OCI-LY7 (cell line): ENCODE data around the gene TEX44. TPM values are rescaled to one million over a fixed set of nuclear protein-coding genes. Genes with fewer than 3 reads are reported as not detected.

Experiments used
- BruUV-seq: library from RNA; stranded (reverse); fragments of 400-500 nt; replicated peaks from 2 replicates; lab custom pipeline; 2021; lab: Mats Ljungman, UMichigan
- CTCF ChIA-PET: fragments of 300-600 bp; sonication (Branson Sonifier 250); formaldehyde crosslinking; loops from one replicate; lab custom pipeline; 2022; ENCODE audit warnings: antibody characterized with exemption; ENCODE audit not compliant: unreplicated experiment; lab: Charles Lee
- POLR2A ChIA-PET: fragments of 300-600 bp; sonication (Branson Sonifier 250); formaldehyde crosslinking; loops from one replicate; lab custom pipeline; 2022; ENCODE audit warnings: antibody characterized with exemption; lab: Charles Lee
- DNase-seq: peaks from one replicate; pipeline ENCODE4 v3.0.0-alpha.2; 2015; ENCODE audit warnings: low spot score
- H2AFZ ChIP-seq: fragments of 200-600 bp; sonication (generic), shearing (Covaris generic); 2 replicates; pipeline ENCODE4 v1.6.1; 2014; ENCODE audit warnings: mild to moderate bottlenecking, antibody characterized with exemption, low read length, moderate library complexity
- H3K27ac ChIP-seq: fragments of 200-600 bp; sonication (generic); 2 replicates; pipeline ENCODE4 v1.5.1; 2014; ENCODE audit warnings: mixed run types, low read depth, mild to moderate bottlenecking, moderate library complexity, low read length, inconsistent platforms; ENCODE audit not compliant: poor library complexity, severe bottlenecking
- H3K36me3 ChIP-seq: fragments of 200-600 bp; sonication (generic); 2 replicates; pipeline ENCODE4 v1.6.1; 2014; ENCODE audit warnings: mild to moderate bottlenecking, antibody characterized with exemption, low read length, moderate library complexity, mixed read lengths; ENCODE audit not compliant: insufficient read depth
- H3K4me1 ChIP-seq: fragments of 200-600 bp; sonication (generic); 2 replicates; pipeline ENCODE4 v1.5.1; 2014; ENCODE audit warnings: mild to moderate bottlenecking, low read length; ENCODE audit not compliant: insufficient read depth, poor library complexity, severe bottlenecking
- H3K4me2 ChIP-seq: fragments of 200-600 bp; sonication (generic); 2 replicates; pipeline ENCODE4 v1.6.1; 2014; ENCODE audit warnings: mild to moderate bottlenecking, low read length
- H3K4me3 ChIP-seq: fragments of 200-600 bp; sonication (generic); 2 replicates; pipeline ENCODE4 v1.5.1; 2014; ENCODE audit warnings: mild to moderate bottlenecking, low read depth, low read length; ENCODE audit not compliant: poor library complexity, severe bottlenecking
- H3K79me2 ChIP-seq: fragments of 200-600 bp; sonication (generic); 2 replicates; pipeline ENCODE4 v1.6.1; 2016; ENCODE audit warnings: low read depth, mild to moderate bottlenecking, low read length, moderate library complexity, mixed read lengths; ENCODE audit not compliant: insufficient read depth
- H3K9me2 ChIP-seq: fragments of 200-600 bp; sonication (generic); 2 replicates; pipeline ENCODE4 v1.6.1; 2016; ENCODE audit warnings: mild to moderate bottlenecking, low read length, mixed read lengths; ENCODE audit not compliant: insufficient read depth
- H3K9me3 ChIP-seq: fragments of 200-600 bp; sonication (generic); 2 replicates; pipeline ENCODE4 v1.6.1; 2014; ENCODE audit warnings: mild to moderate bottlenecking, mixed run types, low read length, mixed read lengths
- H4K20me1 ChIP-seq: fragments of 200-600 bp; sonication (generic); 2 replicates; pipeline ENCODE4 v1.6.1; 2014; ENCODE audit warnings: mild to moderate bottlenecking, antibody characterized with exemption, low read length, moderate library complexity, mixed read lengths; ENCODE audit not compliant: insufficient read depth
- EZH2phosphoT487 ChIP-seq: fragments of 200-600 bp; sonication (generic); IDR thresholded peaks from 2 replicates; pipeline ENCODE4 v1.6.1; 2018; ENCODE audit warnings: low read depth, borderline replicate concordance, mild to moderate bottlenecking, mixed run types, antibody characterized with exemption, low read length, moderate library complexity, mixed read lengths
- intact Hi-C: fragments of 100-400 bp; cut with micrococcal nuclease; formaldehyde crosslinking; loops from one replicate; pipeline ENCODE4 v1.10.0; 2022; ENCODE audit not compliant: unreplicated experiment
- total RNA-seq, 2 experiments: library from RNA; depleted of rRNA in 1 of 2; stranded (reverse); fragments of >200 nt in 1 of 2; shearing (Covaris generic) in 1 of 2; gene quantifications; 2 replicates each; pipeline ENCODE4 v1.2.3, GENCODE V29; 2014 to 2022
- TF ChIP-seq, protein P1 (sequence below): fragments of 200-600 bp; sonication (generic); conservative IDR thresholded peaks from 2 replicates; pipeline ENCODE4 v1.5.1; 2014; ENCODE audit warnings: mild to moderate bottlenecking, antibody characterized with exemption, low read length, moderate library complexity, mixed read lengths

TEX44 gene
- total RNA-seq, 2 experiments from 2014 or later = not detected

DNA sequence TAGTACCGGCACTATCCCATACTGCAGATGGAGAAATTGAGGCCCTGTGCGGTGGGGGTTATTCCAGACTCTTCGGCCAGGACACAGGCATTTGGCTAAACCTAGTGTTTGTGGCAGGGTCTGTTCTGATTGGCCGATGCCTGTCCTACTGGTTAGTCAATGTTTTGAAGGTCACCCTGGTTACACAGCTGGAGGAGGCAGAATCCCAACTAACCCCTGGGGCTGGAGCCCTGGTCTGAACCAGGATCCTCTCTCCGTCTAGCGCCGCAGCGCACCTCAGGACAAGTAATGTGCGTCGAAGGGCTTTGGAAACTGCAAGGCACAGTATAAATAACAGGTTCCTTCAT lies 19.4 kb downstream of the TEX44 start:
- no TSS peak for BruUV-seq
- peak overlapping the region; percentile 99 for H3K27ac ChIP-seq
- H3K9me2 ChIP-seq = no peaks in the 10 kb centered on the region
- H3K9me3 ChIP-seq = no peaks in the 10 kb centered on the region
- intact Hi-C loops = loop anchor here (1.0 to 5.0 kb wide), 4 partner anchors 36 to 290 kb away; no protein-coding TSS in a partner anchor
- no peaks in the 10 kb centered on the region for H3K36me3 ChIP-seq
- peak overlapping the region; percentile 44; the same call in 1 of the 2 replicates for H2AFZ ChIP-seq
- peaks cover 73% of the 10 kb centered on the region for H3K4me1 ChIP-seq
- H3K4me3 ChIP-seq = no peak overlapping the region
- no peak for TF ChIP-seq EZH2phosphoT487
- no peaks in the 10 kb centered on the region for H3K79me2 ChIP-seq
- H4K20me1 ChIP-seq = no peaks in the 10 kb centered on the region
- ChIA-PET POLR2A (interaction anchor here (0.7 to 5.9 kb wide), 8 partner anchors 11 to 173 kb away, joined by 3 to 201 read pairs (median 6); partner anchors contain the start of gene PTMA), CTCF (interaction anchor here (0.6 to 8.5 kb wide), 7 partner anchors 10 to 317 kb away, joined by 3 to 136 read pairs (median 3); no protein-coding TSS in a partner anchor)
- DNase-seq = no peak
- H3K4me2 ChIP-seq = peak overlapping the region; percentile 94

DNA sequence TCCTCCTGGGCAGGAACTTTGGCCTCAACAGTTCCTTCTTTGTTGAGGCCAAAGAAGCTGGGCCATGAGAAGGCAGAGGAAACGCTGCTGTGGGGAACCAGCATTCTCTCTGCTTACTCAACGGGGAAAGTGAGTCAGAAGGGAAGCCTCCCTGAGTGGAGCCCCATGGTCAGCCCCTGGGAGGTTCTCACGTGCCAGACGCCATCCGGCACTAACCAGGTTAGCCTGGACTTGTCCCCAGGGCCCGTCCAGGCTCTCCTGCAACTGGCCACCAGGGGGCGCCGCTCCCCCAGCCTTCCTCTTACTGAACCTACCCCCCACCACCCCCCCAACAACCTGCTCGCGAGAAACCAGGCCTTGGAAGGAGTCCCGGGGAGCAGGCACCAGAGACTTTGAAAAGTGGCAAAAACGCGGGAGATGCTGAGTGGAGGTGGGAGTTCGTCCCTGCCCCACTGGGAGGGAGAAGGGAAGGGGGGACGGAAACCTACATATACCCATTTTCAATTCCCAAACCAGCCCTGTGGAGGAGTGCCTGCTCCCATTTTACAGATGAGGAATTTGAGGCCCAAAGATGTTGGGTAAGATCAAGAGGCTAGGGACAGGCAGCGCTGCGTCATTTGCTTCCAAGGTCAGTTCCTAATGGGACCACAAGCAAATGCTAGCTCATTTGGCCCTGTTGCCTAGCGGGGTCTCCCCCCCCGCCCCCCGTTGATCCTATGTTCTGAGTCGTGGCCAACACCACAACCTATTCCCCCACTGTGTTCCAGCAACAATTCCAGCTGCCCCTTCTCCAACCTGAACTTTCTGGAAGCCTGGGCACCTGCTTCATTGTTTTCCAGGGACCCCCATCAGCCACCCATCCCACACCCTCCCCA lies 20.0 kb downstream of the TEX44 start:
- H3K27ac ChIP-seq = peak overlapping the region; percentile 99
- H3K36me3 ChIP-seq = no peaks in the 10 kb centered on the region
- CTCF ChIA-PET = interaction anchor here (0.6 to 8.5 kb wide), 9 partner anchors 8 to 288 kb away, joined by 3 to 136 read pairs (median 3); no protein-coding TSS in a partner anchor
- no peaks in the 10 kb centered on the region for H3K9me2 ChIP-seq
- peaks cover 75% of the 10 kb centered on the region for H3K4me1 ChIP-seq
- peak overlapping the region; percentile 60 for H3K4me3 ChIP-seq
- peak overlapping the region; percentile 94 for H3K4me2 ChIP-seq
- TSS peak; percentile 78 for BruUV-seq
- peak; percentile 91 for DNase-seq
- POLR2A ChIA-PET = interaction anchor here (0.5 to 5.9 kb wide), 18 partner anchors 11 to 218 kb away, joined by 3 to 201 read pairs (median 4); partner anchors contain the start of genes COPS7B and PTMA
- no peak for TF ChIP-seq EZH2phosphoT487
- TF ChIP-seq, protein P1, sequence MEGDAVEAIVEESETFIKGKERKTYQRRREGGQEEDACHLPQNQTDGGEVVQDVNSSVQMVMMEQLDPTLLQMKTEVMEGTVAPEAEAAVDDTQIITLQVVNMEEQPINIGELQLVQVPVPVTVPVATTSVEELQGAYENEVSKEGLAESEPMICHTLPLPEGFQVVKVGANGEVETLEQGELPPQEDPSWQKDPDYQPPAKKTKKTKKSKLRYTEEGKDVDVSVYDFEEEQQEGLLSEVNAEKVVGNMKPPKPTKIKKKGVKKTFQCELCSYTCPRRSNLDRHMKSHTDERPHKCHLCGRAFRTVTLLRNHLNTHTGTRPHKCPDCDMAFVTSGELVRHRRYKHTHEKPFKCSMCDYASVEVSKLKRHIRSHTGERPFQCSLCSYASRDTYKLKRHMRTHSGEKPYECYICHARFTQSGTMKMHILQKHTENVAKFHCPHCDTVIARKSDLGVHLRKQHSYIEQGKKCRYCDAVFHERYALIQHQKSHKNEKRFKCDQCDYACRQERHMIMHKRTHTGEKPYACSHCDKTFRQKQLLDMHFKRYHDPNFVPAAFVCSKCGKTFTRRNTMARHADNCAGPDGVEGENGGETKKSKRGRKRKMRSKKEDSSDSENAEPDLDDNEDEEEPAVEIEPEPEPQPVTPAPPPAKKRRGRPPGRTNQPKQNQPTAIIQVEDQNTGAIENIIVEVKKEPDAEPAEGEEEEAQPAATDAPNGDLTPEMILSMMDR = peak; percentile 98
- no peaks in the 10 kb centered on the region for H3K79me2 ChIP-seq
- H2AFZ ChIP-seq = peak overlapping the region; percentile 44; the same call in 1 of the 2 replicates
- H4K20me1 ChIP-seq = no peaks in the 10 kb centered on the region
- intact Hi-C loops = loop anchor here (1.0 to 5.0 kb wide), 8 partner anchors 36 to 290 kb away; partner anchors contain the start of genes COPS7B, PDE6D and PTMA
- H3K9me3 ChIP-seq = no peaks in the 10 kb centered on the region

DNA sequence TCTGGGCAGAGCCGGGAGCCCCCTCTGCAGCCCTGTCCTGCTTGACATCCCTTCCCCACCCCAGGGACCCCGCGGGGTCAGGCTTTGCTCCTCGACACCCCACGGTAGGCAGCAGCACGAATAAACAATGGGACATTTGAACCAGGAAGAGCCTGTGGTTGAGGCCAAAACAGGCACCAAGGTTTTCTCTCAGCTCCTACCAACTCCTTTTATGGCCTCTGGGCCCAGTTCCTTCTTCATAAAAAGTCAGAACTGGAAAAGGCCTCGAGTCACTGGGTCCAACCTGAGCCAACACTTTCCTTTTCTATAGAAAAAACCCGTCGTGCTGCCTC lies 20.6 kb downstream of the TEX44 start:
- Histone ChIP-seq H2AFZ (no peak overlapping the region), H3K27ac (peak overlapping the region; percentile 99), H3K4me1 (peaks cover 81% of the 10 kb centered on the region), H3K4me2 (peak overlapping the region; percentile 94), H3K9me2 (no peaks in the 10 kb centered on the region), H3K79me2 (no peaks in the 10 kb centered on the region), H4K20me1 (no peaks in the 10 kb centered on the region), H3K9me3 (no peaks in the 10 kb centered on the region), H3K36me3 (no peaks in the 10 kb centered on the region), H3K4me3 (peak overlapping the region; percentile 60)
- ChIA-PET CTCF (interaction anchor here (0.6 to 8.5 kb wide), 8 partner anchors 9 to 102 kb away, joined by 3 to 136 read pairs (median 4); no protein-coding TSS in a partner anchor), POLR2A (interaction anchor here (0.5 to 5.9 kb wide), 18 partner anchors 12 to 219 kb away, joined by 3 to 201 read pairs (median 4); partner anchors contain the start of genes COPS7B, NCL and PTMA)
- TSS peak; percentile 96 for BruUV-seq
- TF ChIP-seq, protein P1 = no peak
- TF ChIP-seq EZH2phosphoT487 = no peak
- intact Hi-C loops = loop anchor here (1.0 to 5.0 kb wide), 5 partner anchors 49 to 289 kb away; partner anchors contain the start of genes COPS7B, PDE6D and PTMA
- DNase-seq = no peak
